Endothelial cell of umbilical vein (primary cell): ENCODE results near the gene SLC1A4.

Source experiments
- EZH2 ChIP-seq: IDR thresholded peaks from 2 replicates; pipeline ENCODE4 v1.6.1; 2012; ENCODE audit warnings: borderline replicate concordance, low read depth, mild to moderate bottlenecking, moderate library complexity, low read length, inconsistent platforms; ENCODE audit not compliant: severe bottlenecking
- FOS ChIP-seq: IDR thresholded peaks from 2 replicates; pipeline ENCODE4 v1.6.1; 2011; ENCODE audit warnings: mild to moderate bottlenecking, low read length, moderate library complexity, borderline replicate concordance; ENCODE audit not compliant: insufficient read depth
- JUN ChIP-seq: IDR thresholded peaks from 2 replicates; pipeline ENCODE4 v1.6.1; 2011; ENCODE audit warnings: borderline replicate concordance, low read depth; ENCODE audit not compliant: insufficient read length, insufficient read depth
- MYC ChIP-seq: IDR thresholded peaks from one replicate; pipeline ENCODE4 v1.6.1; 2011; ENCODE audit warnings: mild to moderate bottlenecking, low read depth, low read length
- POLR2A ChIP-seq: IDR thresholded peaks from 2 replicates; pipeline ENCODE4 v1.6.1; 2012; ENCODE audit warnings: low read depth, mild to moderate bottlenecking, control low read depth, low read length
- POLR2AphosphoS5 ChIP-seq: IDR thresholded peaks from 2 replicates; pipeline ENCODE4 v1.6.1; 2012; ENCODE audit warnings: low read depth, mild to moderate bottlenecking, control low read depth, low read length, moderate library complexity; ENCODE audit not compliant: insufficient read depth
- TF ChIP-seq, protein P1 (sequence below), 2 donors: IDR thresholded peaks; 1 replicate in 1 of 2; 2 replicates in 1 of 2; pipeline ENCODE4 v1.5.1; 2011; ENCODE audit warnings: low read length in 2 of 2, mild to moderate bottlenecking in 2 of 2, moderate library complexity in 2 of 2, control low read depth in 1 of 2, inconsistent platforms in 1 of 2, low read depth in 1 of 2; ENCODE audit not compliant: insufficient read depth in 1 of 2; ENCODE audit errors: extremely low read depth in 1 of 2
- TF ChIP-seq, protein P2 (sequence below): IDR thresholded peaks from 2 replicates; pipeline ENCODE4 v1.6.1; 2011; ENCODE audit not compliant: insufficient read depth, insufficient read length

DNA sequence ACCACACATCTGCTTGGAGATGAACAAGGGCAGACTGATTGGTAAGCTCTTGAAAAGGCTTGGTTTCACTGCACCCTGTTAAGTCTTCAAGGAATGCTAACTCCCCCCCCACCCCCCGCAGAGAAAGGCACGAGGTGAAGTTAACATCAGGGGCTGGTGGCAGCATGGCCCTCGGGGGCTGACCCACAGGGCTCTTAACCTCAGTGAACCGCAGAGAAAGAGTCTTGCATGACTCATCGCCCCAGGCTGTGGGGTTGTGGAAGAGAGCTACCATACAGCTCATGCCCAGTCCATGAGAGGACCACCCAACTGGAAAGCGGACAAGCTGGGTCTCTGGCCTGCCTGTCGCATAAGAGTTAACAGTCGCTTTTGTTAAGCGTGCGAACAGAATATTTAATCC is 56.5 kb downstream of the SLC1A4 start:
- TF ChIP-seq POLR2AphosphoS5 = no peak
- TF ChIP-seq, protein P1, sequence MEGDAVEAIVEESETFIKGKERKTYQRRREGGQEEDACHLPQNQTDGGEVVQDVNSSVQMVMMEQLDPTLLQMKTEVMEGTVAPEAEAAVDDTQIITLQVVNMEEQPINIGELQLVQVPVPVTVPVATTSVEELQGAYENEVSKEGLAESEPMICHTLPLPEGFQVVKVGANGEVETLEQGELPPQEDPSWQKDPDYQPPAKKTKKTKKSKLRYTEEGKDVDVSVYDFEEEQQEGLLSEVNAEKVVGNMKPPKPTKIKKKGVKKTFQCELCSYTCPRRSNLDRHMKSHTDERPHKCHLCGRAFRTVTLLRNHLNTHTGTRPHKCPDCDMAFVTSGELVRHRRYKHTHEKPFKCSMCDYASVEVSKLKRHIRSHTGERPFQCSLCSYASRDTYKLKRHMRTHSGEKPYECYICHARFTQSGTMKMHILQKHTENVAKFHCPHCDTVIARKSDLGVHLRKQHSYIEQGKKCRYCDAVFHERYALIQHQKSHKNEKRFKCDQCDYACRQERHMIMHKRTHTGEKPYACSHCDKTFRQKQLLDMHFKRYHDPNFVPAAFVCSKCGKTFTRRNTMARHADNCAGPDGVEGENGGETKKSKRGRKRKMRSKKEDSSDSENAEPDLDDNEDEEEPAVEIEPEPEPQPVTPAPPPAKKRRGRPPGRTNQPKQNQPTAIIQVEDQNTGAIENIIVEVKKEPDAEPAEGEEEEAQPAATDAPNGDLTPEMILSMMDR (IDR thresholded peaks at IDR 0.05; ENCODE audit: extremely low read depth in 1 of 2, insufficient read depth in 1 of 2, low read depth in 1 of 2, low read length in 2 of 2) = no peak
- TF ChIP-seq POLR2A = no peak
- TF ChIP-seq, protein P2, sequence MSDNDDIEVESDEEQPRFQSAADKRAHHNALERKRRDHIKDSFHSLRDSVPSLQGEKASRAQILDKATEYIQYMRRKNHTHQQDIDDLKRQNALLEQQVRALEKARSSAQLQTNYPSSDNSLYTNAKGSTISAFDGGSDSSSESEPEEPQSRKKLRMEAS = no peak
- TF ChIP-seq EZH2 = no peak
- no peak for TF ChIP-seq JUN
- TF ChIP-seq MYC = no peak
- no peak for TF ChIP-seq FOS
